ENCODE results near the gene NKX6-1.

The NKX6-1 gene

GRCh38 chr4:84477738-84478137, 21.4 kb downstream of the NKX6-1 start:
- no peak for DNase-seq (ENCODE audit: low spot score)

GRCh38 chr4:84474107-84474506, 25.0 kb downstream of the NKX6-1 start:
- no peak for DNase-seq (ENCODE audit: low spot score)

GRCh38 chr4:84472154-84472553, 26.9 kb downstream of the NKX6-1 start:
- no peak for DNase-seq (ENCODE audit: low spot score)

DNA sequence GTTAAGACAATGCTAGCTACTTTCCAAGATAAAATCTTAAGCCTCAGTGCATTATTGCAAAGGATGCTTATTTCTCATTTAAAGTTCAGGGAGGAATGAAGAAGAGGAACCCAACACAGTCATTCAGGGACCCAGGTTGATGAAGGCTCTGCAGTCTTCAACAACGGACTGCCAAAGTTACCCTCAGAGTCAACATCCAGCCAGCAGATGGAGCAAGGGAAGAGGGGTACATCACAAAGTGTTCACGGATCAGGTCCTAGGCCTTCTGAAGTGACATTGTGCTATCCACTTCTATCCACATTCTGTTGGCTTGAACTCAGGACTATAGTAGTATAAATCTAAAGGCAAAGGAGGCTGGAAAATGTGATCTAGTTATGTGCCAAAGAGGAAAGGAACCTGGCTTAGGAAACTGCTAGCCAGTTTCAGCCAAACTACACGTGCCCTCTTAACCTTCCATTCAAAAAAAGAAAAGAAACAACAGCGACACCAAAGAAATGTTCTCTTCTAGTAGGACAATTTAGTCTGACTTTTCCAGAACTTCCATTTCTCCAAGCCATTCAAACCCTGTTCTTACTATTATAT, 28.8 kb downstream of the NKX6-1 start:
- peak; percentile 21 for DNase-seq (ENCODE audit: low spot score)

- DNase-seq (ENCODE audit: low spot score) = no peak
Observed at GRCh38 chr4:84467601-84468000, 31.5 kb downstream of the NKX6-1 start.

- DNase-seq (ENCODE audit: low spot score) = no peak
Observed at GRCh38 chr4:84459783-84460182, 39.3 kb downstream of the NKX6-1 start.

DNA sequence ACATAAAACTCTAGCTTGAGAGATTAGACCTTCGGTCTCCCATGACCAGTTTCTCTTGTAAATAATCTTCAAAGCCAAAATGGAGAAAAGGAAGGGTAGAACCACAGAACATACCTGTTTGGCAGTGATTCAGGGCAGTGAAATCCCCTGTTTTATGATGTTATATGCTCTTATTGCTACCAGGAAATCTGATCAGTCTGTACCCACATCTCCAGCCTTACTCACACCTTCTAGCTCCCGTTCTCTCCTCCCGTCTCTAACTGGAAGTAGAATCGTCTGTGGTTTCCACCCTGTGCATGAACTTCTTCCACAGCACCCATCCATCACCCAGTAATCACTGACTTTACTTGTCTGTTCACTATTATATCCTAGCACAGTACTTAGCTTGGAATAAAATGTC, 42.9 kb downstream of the NKX6-1 start:
- DNase-seq (ENCODE audit: low spot score) = no peak

DNA sequence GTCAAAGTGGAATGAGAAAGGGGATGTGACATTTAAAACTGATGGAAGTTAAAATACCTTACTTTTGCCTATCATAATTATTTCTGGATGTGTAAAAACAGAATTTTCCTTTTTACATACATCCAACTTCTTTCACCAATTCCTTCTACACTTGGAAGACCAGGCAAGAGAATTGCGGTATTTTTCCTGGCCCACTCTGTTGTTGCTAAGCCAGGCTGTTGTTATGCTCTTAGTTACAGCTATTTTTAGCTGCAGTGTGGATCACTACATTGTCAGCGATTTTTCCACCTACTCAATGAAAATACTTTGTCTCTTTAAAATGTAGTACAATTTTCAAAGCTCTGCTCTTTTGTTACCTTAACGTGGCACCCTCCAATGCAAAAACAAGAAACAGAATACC, 43.4 kb downstream of the NKX6-1 start:
- no peak for DNase-seq (ENCODE audit: low spot score)

DNA sequence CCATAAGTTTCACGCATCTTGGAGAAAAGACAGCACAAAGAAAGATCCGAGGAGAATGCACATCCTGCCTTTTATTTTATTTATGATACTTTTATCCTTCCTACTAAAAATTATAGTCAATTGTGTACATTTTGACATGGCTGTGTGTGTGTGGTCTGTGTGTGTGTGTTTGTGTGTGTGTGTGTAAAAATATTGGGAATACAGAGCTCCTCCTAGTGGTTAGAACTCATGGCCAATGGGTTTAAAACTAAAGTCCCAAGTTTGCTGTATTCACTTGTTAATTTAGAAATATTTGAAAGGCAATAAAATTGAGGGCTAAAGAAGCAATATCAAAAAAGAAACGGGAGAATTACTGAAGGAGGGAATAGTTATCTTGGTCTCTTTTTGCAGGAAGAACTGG, 47.5 kb downstream of the NKX6-1 start:
- peak; percentile 13 for DNase-seq (ENCODE audit: low spot score)

DNA sequence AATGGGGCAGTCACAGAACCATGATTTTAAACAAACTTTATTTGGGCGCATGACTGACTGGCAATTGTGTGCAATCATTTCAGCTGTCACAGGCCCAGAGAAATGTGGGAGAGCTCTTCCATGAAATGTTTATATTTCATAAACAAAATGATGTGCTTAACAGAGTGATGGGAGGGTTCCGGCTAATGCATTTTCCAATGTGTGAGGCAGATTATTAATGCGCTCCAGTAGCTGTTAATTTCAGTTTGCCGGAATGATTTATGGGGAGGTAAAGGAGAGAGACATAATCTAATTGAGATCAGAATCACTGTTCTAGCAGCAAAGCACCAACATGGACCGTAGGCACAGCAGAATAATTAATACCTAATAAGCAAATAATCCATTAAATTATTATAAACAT, 55.6 kb downstream of the NKX6-1 start:
- no peak for DNase-seq (ENCODE audit: low spot score)

DNA sequence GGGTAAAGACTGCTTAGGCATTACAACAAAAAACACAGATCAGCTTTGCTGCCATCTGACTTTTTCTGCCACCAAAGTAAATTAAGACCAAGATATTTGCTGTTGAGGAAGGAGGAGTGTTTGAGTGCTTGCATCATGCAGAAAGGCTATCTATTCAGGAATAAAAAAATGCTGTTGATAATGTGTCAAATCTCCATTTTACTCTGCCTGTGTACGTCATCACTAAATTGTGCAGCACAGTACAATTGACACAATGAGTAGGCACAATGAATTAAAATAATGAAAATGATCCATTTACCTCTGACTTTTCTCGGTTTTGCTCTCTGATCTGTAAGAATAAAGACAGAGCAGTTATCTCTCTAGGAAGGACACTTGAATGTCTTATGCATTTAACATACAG, 56.3 kb downstream of the NKX6-1 start:
- no peak for DNase-seq (ENCODE audit: low spot score)
